ENCODE data around the gene GPA33.
A peak's percentile ranks its signal among the peaks of the same experiment; 100 is the strongest.

GPA33 gene

DNA sequence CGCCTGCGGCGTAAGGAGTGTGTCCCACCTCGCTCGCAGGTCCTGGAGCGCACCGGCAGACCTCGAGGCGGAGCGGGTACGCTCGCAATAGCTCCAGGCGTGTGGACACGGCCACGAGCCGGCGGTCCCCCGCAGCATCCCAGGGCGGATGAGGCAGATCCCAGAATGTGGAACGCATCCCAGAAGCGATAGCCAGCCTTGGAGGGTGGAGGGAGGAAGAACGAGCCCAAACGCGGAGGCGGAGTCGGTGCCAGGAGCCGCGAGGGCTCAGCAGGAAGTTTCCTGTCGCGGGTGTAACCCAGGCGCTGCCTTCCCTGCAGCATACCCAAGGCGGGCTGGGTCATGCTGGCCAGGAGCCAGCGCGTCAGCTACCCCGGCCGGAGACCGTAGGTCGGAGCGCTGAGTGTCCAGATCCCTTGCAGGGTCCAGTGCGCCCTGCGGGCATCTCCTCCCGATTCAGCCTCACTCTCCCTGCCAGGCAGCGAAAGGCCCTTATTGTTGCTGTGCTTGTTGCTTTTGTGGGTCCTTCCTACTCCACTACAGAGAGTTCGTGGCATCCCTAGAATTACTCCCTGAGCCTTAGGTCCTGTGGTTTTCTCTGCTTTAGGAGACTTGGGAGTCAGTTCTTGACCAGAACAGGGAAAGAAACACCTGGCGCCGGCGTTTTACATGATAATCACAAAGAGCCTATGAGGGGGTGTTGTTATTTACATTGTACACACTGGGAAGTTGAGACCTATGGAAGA is 31.4 kb upstream of the GPA33 start:
- H3K27ac ChIP-seq (replicated peaks) = no peak overlapping the region
- peak overlapping the region; percentile 30 for H3K4me3 ChIP-seq (replicated peaks; ENCODE audit: insufficient read depth, low read length)
- peak in 1 of 2 experiments; percentile 24 for DNase-seq (ENCODE audit: low read depth in 1 of 2, low spot score in 1 of 2)
- TF ChIP-seq, protein P1, sequence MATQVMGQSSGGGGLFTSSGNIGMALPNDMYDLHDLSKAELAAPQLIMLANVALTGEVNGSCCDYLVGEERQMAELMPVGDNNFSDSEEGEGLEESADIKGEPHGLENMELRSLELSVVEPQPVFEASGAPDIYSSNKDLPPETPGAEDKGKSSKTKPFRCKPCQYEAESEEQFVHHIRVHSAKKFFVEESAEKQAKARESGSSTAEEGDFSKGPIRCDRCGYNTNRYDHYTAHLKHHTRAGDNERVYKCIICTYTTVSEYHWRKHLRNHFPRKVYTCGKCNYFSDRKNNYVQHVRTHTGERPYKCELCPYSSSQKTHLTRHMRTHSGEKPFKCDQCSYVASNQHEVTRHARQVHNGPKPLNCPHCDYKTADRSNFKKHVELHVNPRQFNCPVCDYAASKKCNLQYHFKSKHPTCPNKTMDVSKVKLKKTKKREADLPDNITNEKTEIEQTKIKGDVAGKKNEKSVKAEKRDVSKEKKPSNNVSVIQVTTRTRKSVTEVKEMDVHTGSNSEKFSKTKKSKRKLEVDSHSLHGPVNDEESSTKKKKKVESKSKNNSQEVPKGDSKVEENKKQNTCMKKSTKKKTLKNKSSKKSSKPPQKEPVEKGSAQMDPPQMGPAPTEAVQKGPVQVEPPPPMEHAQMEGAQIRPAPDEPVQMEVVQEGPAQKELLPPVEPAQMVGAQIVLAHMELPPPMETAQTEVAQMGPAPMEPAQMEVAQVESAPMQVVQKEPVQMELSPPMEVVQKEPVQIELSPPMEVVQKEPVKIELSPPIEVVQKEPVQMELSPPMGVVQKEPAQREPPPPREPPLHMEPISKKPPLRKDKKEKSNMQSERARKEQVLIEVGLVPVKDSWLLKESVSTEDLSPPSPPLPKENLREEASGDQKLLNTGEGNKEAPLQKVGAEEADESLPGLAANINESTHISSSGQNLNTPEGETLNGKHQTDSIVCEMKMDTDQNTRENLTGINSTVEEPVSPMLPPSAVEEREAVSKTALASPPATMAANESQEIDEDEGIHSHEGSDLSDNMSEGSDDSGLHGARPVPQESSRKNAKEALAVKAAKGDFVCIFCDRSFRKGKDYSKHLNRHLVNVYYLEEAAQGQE (IDR thresholded peaks at IDR 0.05; ENCODE audit: insufficient replicate concordance, low read depth) = no peak
- TF ChIP-seq GABPA (IDR thresholded peaks at IDR 0.05; ENCODE audit: low read depth) (no peak), POLR2AphosphoS5 (IDR thresholded peaks at IDR 0.05; ENCODE audit: low read depth) (no peak), SPI1 (IDR thresholded peaks at IDR 0.05; ENCODE audit: borderline replicate concordance, low read depth) (no peak)
- TF ChIP-seq, protein P2, sequence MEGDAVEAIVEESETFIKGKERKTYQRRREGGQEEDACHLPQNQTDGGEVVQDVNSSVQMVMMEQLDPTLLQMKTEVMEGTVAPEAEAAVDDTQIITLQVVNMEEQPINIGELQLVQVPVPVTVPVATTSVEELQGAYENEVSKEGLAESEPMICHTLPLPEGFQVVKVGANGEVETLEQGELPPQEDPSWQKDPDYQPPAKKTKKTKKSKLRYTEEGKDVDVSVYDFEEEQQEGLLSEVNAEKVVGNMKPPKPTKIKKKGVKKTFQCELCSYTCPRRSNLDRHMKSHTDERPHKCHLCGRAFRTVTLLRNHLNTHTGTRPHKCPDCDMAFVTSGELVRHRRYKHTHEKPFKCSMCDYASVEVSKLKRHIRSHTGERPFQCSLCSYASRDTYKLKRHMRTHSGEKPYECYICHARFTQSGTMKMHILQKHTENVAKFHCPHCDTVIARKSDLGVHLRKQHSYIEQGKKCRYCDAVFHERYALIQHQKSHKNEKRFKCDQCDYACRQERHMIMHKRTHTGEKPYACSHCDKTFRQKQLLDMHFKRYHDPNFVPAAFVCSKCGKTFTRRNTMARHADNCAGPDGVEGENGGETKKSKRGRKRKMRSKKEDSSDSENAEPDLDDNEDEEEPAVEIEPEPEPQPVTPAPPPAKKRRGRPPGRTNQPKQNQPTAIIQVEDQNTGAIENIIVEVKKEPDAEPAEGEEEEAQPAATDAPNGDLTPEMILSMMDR (IDR thresholded peaks at IDR 0.05; ENCODE audit: insufficient read depth, low read length) = no peak
- H3K27me3 ChIP-seq (ENCODE audit: insufficient read depth, poor library complexity, severe bottlenecking) = no peaks in the 10 kb centered on the region

DNA sequence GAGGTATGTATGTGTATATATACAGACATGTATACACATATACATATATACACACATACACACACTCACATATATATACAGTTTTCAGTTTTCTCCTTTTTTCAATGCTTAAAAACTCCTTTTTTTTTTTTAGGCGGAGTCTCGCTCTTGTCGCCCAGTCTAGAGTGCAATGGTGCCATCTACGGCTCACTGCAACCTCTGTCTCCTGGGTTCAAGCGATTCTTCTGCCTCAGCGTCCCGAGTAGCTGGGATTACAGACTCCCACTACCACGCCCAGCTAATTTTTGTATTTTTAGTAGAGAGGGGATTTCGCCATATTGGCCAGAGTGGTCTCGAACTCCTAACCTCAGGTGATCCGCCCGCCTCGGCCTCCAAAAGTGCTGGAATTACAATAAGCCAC is 30.7 kb upstream of the GPA33 start:
- H3K4me3 ChIP-seq (replicated peaks; ENCODE audit: insufficient read depth, low read length) = peak overlapping the region; percentile 30
- TF ChIP-seq SPI1 (IDR thresholded peaks at IDR 0.05; ENCODE audit: borderline replicate concordance, low read depth) (no peak), POLR2AphosphoS5 (IDR thresholded peaks at IDR 0.05; ENCODE audit: low read depth) (no peak), GABPA (IDR thresholded peaks at IDR 0.05; ENCODE audit: low read depth) (no peak)
- TF ChIP-seq, protein P2 (IDR thresholded peaks at IDR 0.05; ENCODE audit: insufficient read depth, low read length) = no peak
- TF ChIP-seq, protein P1 (IDR thresholded peaks at IDR 0.05; ENCODE audit: insufficient replicate concordance, low read depth) = no peak
- H3K27ac ChIP-seq (replicated peaks) = no peak overlapping the region
- peak in 1 of 2 experiments; percentile 23 for DNase-seq (ENCODE audit: low read depth in 1 of 2, low spot score in 1 of 2)
- no peaks in the 10 kb centered on the region for H3K27me3 ChIP-seq (ENCODE audit: insufficient read depth, poor library complexity, severe bottlenecking)

DNA sequence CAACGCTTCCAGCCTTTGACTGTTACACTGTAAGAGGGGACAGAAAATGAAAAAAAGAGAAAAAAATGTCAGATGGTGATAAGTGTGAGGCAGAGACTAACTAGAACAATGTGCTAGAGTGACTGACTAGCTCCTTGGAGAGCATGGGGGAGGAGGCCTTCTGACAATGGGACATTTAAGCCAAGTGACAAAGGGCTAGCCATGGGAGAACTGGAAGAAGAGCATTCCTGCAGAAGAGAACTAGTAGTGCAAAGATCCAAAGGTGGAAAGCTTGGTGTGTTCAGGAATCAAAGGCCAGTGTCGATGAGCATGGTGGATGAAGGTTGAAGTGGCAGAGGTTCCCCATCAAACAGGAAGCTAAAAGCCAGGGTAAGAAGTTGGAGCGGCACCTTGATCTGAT is 29.5 kb upstream of the GPA33 start:
- no peak overlapping the region for H3K4me3 ChIP-seq (replicated peaks; ENCODE audit: insufficient read depth, low read length)
- no peaks in the 10 kb centered on the region for H3K27me3 ChIP-seq (ENCODE audit: insufficient read depth, poor library complexity, severe bottlenecking)
- DNase-seq (ENCODE audit: low read depth in 1 of 2, low spot score in 1 of 2) = no peak
- TF ChIP-seq, protein P1 (IDR thresholded peaks at IDR 0.05; ENCODE audit: insufficient replicate concordance, low read depth) = no peak
- TF ChIP-seq SPI1 (IDR thresholded peaks at IDR 0.05; ENCODE audit: borderline replicate concordance, low read depth) (no peak), GABPA (IDR thresholded peaks at IDR 0.05; ENCODE audit: low read depth) (no peak), POLR2AphosphoS5 (IDR thresholded peaks at IDR 0.05; ENCODE audit: low read depth) (no peak)
- TF ChIP-seq, protein P2 (IDR thresholded peaks at IDR 0.05; ENCODE audit: insufficient read depth, low read length) = no peak
- H3K27ac ChIP-seq (replicated peaks) = no peak overlapping the region

Measured in HL-60 (cell line).